ENCODE results near the gene MAK.

DNA sequence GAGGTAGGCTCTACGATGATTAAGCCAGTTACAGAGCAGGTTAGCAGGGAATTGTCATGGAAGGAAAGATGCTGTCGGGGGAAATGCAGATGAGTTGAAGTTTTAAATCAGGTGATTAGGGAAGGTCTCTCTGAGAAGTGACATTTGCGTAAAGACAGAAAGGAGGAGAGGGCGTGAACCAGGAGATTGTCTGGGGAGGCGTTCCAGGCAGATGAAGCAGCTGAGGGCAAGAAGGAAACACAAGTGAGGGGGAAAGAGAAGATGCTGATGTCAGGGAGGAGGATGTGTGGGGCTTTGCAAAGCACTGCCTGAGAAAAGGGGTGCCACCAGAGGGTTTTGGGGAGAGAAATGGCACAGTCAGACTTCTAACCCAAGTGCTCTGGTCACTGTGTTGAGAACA lies 93.2 kb downstream of the MAK start:
- no peak for TF ChIP-seq POLR2A (IDR thresholded peaks at IDR 0.05)
- TF ChIP-seq, protein P1, sequence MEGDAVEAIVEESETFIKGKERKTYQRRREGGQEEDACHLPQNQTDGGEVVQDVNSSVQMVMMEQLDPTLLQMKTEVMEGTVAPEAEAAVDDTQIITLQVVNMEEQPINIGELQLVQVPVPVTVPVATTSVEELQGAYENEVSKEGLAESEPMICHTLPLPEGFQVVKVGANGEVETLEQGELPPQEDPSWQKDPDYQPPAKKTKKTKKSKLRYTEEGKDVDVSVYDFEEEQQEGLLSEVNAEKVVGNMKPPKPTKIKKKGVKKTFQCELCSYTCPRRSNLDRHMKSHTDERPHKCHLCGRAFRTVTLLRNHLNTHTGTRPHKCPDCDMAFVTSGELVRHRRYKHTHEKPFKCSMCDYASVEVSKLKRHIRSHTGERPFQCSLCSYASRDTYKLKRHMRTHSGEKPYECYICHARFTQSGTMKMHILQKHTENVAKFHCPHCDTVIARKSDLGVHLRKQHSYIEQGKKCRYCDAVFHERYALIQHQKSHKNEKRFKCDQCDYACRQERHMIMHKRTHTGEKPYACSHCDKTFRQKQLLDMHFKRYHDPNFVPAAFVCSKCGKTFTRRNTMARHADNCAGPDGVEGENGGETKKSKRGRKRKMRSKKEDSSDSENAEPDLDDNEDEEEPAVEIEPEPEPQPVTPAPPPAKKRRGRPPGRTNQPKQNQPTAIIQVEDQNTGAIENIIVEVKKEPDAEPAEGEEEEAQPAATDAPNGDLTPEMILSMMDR (IDR thresholded peaks at IDR 0.05), result no peak
